PC-9 (cell line): ENCODE results near the gene EVPL.

Source experiments
- EZH2 ChIP-seq: fragments of 200-600 bp; sonication (generic); IDR thresholded peaks from 2 replicates; pipeline ENCODE4 v1.8.0; 2017; ENCODE audit warnings: antibody characterized with exemption, low read depth
- TF ChIP-seq, protein P1 (sequence below): fragments of 200-600 bp; sonication (generic); conservative IDR thresholded peaks from 2 replicates; pipeline ENCODE4 v1.6.1; 2017; ENCODE audit warnings: mixed run types, antibody characterized with exemption, mild to moderate bottlenecking, moderate library complexity

DNA sequence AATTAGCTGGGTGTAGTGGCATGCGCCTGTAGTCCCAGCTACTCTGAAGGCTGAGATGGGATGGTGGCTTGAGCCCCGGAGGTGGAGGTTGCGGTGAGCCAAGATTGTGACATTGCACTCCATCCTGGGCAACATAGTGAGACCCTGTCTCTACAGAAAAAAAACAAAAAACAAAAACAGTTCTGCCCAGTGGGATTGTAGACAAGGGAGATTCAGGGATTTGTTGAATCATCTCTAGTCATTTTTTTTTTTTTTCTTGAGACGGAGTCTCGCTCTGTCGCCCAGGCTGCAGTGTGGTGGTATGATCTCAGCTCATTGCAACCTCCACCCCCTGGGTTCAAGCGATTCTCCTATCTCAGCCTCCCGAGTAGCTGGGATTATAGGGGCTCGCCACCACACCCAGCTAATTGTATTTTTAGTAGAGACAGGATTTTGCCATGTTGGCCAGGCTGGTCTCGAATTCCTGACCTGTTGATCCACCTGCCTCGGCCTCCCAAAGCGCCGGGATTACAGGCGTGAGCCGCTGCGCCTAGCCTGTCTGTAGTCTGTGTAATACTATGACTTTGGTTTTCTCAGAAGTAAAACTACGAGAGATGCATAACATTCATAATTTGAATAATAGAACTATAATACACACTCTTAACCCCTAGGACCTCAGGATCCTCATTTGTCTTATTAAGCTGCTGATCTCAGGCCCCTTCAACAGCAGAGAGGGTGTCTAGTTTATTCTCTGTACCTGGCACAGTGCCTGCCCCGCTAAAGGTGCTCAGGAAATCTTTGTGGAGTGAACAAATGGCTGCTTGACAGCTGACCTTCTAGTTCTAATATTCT, 46.7 kb downstream of the EVPL start:
- TF ChIP-seq, protein P1, sequence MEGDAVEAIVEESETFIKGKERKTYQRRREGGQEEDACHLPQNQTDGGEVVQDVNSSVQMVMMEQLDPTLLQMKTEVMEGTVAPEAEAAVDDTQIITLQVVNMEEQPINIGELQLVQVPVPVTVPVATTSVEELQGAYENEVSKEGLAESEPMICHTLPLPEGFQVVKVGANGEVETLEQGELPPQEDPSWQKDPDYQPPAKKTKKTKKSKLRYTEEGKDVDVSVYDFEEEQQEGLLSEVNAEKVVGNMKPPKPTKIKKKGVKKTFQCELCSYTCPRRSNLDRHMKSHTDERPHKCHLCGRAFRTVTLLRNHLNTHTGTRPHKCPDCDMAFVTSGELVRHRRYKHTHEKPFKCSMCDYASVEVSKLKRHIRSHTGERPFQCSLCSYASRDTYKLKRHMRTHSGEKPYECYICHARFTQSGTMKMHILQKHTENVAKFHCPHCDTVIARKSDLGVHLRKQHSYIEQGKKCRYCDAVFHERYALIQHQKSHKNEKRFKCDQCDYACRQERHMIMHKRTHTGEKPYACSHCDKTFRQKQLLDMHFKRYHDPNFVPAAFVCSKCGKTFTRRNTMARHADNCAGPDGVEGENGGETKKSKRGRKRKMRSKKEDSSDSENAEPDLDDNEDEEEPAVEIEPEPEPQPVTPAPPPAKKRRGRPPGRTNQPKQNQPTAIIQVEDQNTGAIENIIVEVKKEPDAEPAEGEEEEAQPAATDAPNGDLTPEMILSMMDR, result no peak
- no peak for TF ChIP-seq EZH2
